Effector memory CD8-positive, alpha-beta T cell (primary cell): ENCODE data around the gene ZBTB45.
"Not testable (repeated sequence)": the region's sequence is repeated elsewhere in the genome, so short reads cannot be mapped to it uniquely, and the experiment has no call there.

Experiments
- ATAC-seq: fragments of 150-1000 bp; cut with Tn5 transposase; replicated peaks from 2 replicates; pipeline ENCODE4 v1.10.0; 2021; ENCODE audit warnings: mild to moderate bottlenecking, moderate library complexity
- DNase-seq, 3 experiments: peaks; one replicate each; pipeline ENCODE4 v3.0.0; 2021
- H3K27ac Mint-ChIP-seq, 2 donors: one replicate each; pipeline ENCODE4 v1.8.0; 2022; ENCODE audit warnings: mild to moderate bottlenecking in 2 of 2, mixed read lengths in 2 of 2, moderate library complexity in 2 of 2
- H3K27me3 Mint-ChIP-seq, 2 donors: one replicate each; pipeline ENCODE4 v1.8.0; 2022; ENCODE audit warnings: mixed read lengths in 2 of 2
- H3K36me3 Mint-ChIP-seq: one replicate; pipeline ENCODE4 v1.8.0; 2022; ENCODE audit warnings: mild to moderate bottlenecking, moderate library complexity, mixed read lengths; ENCODE audit not compliant: insufficient read depth
- H3K4me1 Mint-ChIP-seq, 2 donors: one replicate each; pipeline ENCODE4 v1.8.0; 2022; ENCODE audit warnings: low read depth in 2 of 2, mixed read lengths in 2 of 2
- H3K4me3 Mint-ChIP-seq, 2 donors: one replicate each; pipeline ENCODE4 v1.8.0; 2022; ENCODE audit warnings: mild to moderate bottlenecking in 2 of 2, mixed read lengths in 2 of 2, moderate library complexity in 2 of 2
- H3K9me3 Mint-ChIP-seq, 2 donors: one replicate each; pipeline ENCODE4 v1.8.0; 2022; ENCODE audit warnings: mixed read lengths in 2 of 2

ZBTB45 gene

GRCh38 chr19:58498316-58499020 lies 21.1 kb downstream of the ZBTB45 start:
- no peak for ATAC-seq
- peaks cover 9% of the 10 kb centered on the region for H3K36me3 Mint-ChIP-seq
- peaks cover 14 to 20% of the 10 kb centered on the region in 2 donors for H3K4me1 Mint-ChIP-seq
- peaks cover 4 to 8% of the 10 kb centered on the region in 2 donors for H3K9me3 Mint-ChIP-seq
- DNase-seq: no peak
- peak overlapping the region; percentile 91 for H3K27ac Mint-ChIP-seq
- H3K27me3 Mint-ChIP-seq: no peaks in the 10 kb centered on the region
- H3K4me3 Mint-ChIP-seq: peak overlapping the region; percentile 80 to 89

- DNase-seq (no peak), ATAC-seq (no peak)
- Mint-ChIP-seq H3K4me1 (peaks cover 14 to 16% of the 10 kb centered on the region in 2 donors), H3K4me3 (peak overlapping the region; percentile 15 to 80), H3K27ac (no peak overlapping the region), H3K36me3 (peaks cover 9% of the 10 kb centered on the region), H3K9me3 (peaks cover 4 to 8% of the 10 kb centered on the region in 2 donors), H3K27me3 (no peaks in the 10 kb centered on the region)
Observed at GRCh38 chr19:58497634-58498170, 21.9 kb downstream of the ZBTB45 start.

- DNase-seq (no peak), ATAC-seq (no peak)
- Mint-ChIP-seq H3K4me1 (no peaks in the 10 kb centered on the region), H3K27me3 (no peaks in the 10 kb centered on the region), H3K36me3 (no peaks in the 10 kb centered on the region), H3K9me3 (no peaks in the 10 kb centered on the region), H3K4me3 (no peak overlapping the region), H3K27ac (no peak overlapping the region)
Observed at GRCh38 chr19:58492265-58492664, 27.3 kb downstream of the ZBTB45 start.

GRCh38 chr19:58491393-58491792 lies 28.2 kb downstream of the ZBTB45 start:
- no peaks in the 10 kb centered on the region for H3K9me3 Mint-ChIP-seq
- H3K4me1 Mint-ChIP-seq: no peaks in the 10 kb centered on the region
- no peaks in the 10 kb centered on the region for H3K36me3 Mint-ChIP-seq
- ATAC-seq (no peak), DNase-seq (no peak)
- H3K27me3 Mint-ChIP-seq: no peaks in the 10 kb centered on the region
- no peak overlapping the region for H3K27ac Mint-ChIP-seq
- peak overlapping the region in 1 of 2 donors; percentile 11 for H3K4me3 Mint-ChIP-seq

GRCh38 chr19:58484349-58484748 lies 35.3 kb downstream of the ZBTB45 start:
- not testable (repeated sequence) for ATAC-seq, H3K9me3 Mint-ChIP-seq, DNase-seq, H3K27me3 Mint-ChIP-seq, H3K27ac Mint-ChIP-seq, H3K4me3 Mint-ChIP-seq, H3K36me3 Mint-ChIP-seq, H3K4me1 Mint-ChIP-seq

- H3K9me3 Mint-ChIP-seq: no peaks in the 10 kb centered on the region
- H3K27ac Mint-ChIP-seq: no peak overlapping the region
- H3K36me3 Mint-ChIP-seq: no peaks in the 10 kb centered on the region
- DNase-seq (no peak), ATAC-seq (no peak)
- no peaks in the 10 kb centered on the region for H3K27me3 Mint-ChIP-seq
- H3K4me3 Mint-ChIP-seq: no peak overlapping the region
- H3K4me1 Mint-ChIP-seq: peaks cover 0 to 2% of the 10 kb centered on the region in 2 donors
Observed at GRCh38 chr19:58483776-58484175, 35.8 kb downstream of the ZBTB45 start.

GRCh38 chr19:58482372-58482771 lies 37.2 kb downstream of the ZBTB45 start:
- Mint-ChIP-seq H3K36me3 (no peaks in the 10 kb centered on the region), H3K27ac (peak overlapping the region in 1 of 2 donors; percentile 10), H3K4me3 (no peak overlapping the region), H3K9me3 (no peaks in the 10 kb centered on the region), H3K4me1 (peaks cover 2 to 3% of the 10 kb centered on the region in 2 donors), H3K27me3 (no peaks in the 10 kb centered on the region)
- no peak for ATAC-seq
- DNase-seq: no peak

- Mint-ChIP-seq H3K27me3 (no peaks in the 10 kb centered on the region), H3K4me1 (peaks cover 11 to 13% of the 10 kb centered on the region in 2 donors), H3K36me3 (peaks cover 8% of the 10 kb centered on the region), H3K9me3 (no peaks in the 10 kb centered on the region), H3K4me3 (no peak overlapping the region), H3K27ac (no peak overlapping the region)
- DNase-seq (no peak), ATAC-seq (no peak)
Observed at GRCh38 chr19:58480831-58481230, 38.8 kb downstream of the ZBTB45 start.

GRCh38 chr19:58480481-58480830 lies 39.2 kb downstream of the ZBTB45 start:
- no peak overlapping the region for H3K4me3 Mint-ChIP-seq
- no peaks in the 10 kb centered on the region for H3K27me3 Mint-ChIP-seq
- no peaks in the 10 kb centered on the region for H3K9me3 Mint-ChIP-seq
- H3K27ac Mint-ChIP-seq: no peak overlapping the region
- DNase-seq: no peak
- H3K36me3 Mint-ChIP-seq: peaks cover 12% of the 10 kb centered on the region
- ATAC-seq: no peak
- peaks cover 12 to 17% of the 10 kb centered on the region in 2 donors for H3K4me1 Mint-ChIP-seq

GRCh38 chr19:58479736-58480480 lies 39.7 kb downstream of the ZBTB45 start:
- Mint-ChIP-seq H3K4me3 (no peak overlapping the region), H3K27ac (no peak overlapping the region), H3K4me1 (peaks cover 13 to 22% of the 10 kb centered on the region in 2 donors), H3K9me3 (no peaks in the 10 kb centered on the region), H3K27me3 (no peaks in the 10 kb centered on the region), H3K36me3 (peaks cover 15% of the 10 kb centered on the region)
- no peak for DNase-seq
- no peak for ATAC-seq

GRCh38 chr19:58479303-58479702 lies 40.3 kb downstream of the ZBTB45 start:
- ATAC-seq (no peak), DNase-seq (no peak)
- Mint-ChIP-seq H3K4me3 (no peak overlapping the region), H3K4me1 (peaks cover 13 to 23% of the 10 kb centered on the region in 2 donors), H3K36me3 (peaks cover 17% of the 10 kb centered on the region), H3K27me3 (no peaks in the 10 kb centered on the region), H3K27ac (no peak overlapping the region), H3K9me3 (no peaks in the 10 kb centered on the region)

GRCh38 chr19:58477871-58478270 lies 41.7 kb downstream of the ZBTB45 start:
- no peak for ATAC-seq
- peak overlapping the region; percentile 64 to 70 for H3K27ac Mint-ChIP-seq
- DNase-seq: no peak
- no peaks in the 10 kb centered on the region for H3K9me3 Mint-ChIP-seq
- no peaks in the 10 kb centered on the region for H3K27me3 Mint-ChIP-seq
- peaks cover 29% of the 10 kb centered on the region for H3K36me3 Mint-ChIP-seq
- H3K4me3 Mint-ChIP-seq: no peak overlapping the region
- H3K4me1 Mint-ChIP-seq: peaks cover 13 to 23% of the 10 kb centered on the region in 2 donors

GRCh38 chr19:58477130-58477529 lies 42.5 kb downstream of the ZBTB45 start:
- Mint-ChIP-seq H3K27me3 (no peaks in the 10 kb centered on the region), H3K9me3 (no peaks in the 10 kb centered on the region), H3K27ac (peak overlapping the region; percentile 98 to 99), H3K36me3 (peaks cover 34% of the 10 kb centered on the region), H3K4me1 (peaks cover 13 to 23% of the 10 kb centered on the region in 2 donors), H3K4me3 (peak overlapping the region; percentile 81 to 89)
- DNase-seq (no peak), ATAC-seq (no peak)
